Stomach (tissue), 9 donors: Measurements from ENCODE around the gene SNX22. TPM values are rescaled to one million over a fixed set of nuclear protein-coding genes. Genes with fewer than 3 reads are reported as not detected.

ENCODE experiments used
- DNase-seq, 2 donors: peaks; one replicate each; pipeline versions ENCODE4 v3.0.0 to v3.0.0-alpha.2; 2013 to 2019
- H3K27ac ChIP-seq, 5 donors: fragments of 200-600 bp in 4 of 5; sonication (generic) in 4 of 5; one replicate each; pipeline ENCODE4 v1.5.1; 2013 to 2019; ENCODE audit warnings: mild to moderate bottlenecking in 1 of 5, moderate library complexity in 1 of 5
- H3K27me3 ChIP-seq, 3 donors: fragments of 200-600 bp; sonication (generic); one replicate each; pipeline ENCODE4 v1.5.1; 2017 to 2019; ENCODE audit warnings: mixed run types in 1 of 3
- H3K36me3 ChIP-seq, 4 donors: fragments of 200-600 bp; sonication (generic); 1 replicate in 3 of 4; 2 replicates in 1 of 4; pipeline ENCODE4 v1.5.1; 2016 to 2019
- H3K4me1 ChIP-seq, 4 donors: fragments of 200-600 bp; sonication (generic); one replicate each; pipeline ENCODE4 v1.5.1; 2016 to 2019
- H3K4me3 ChIP-seq, 4 donors: fragments of 200-600 bp; sonication (generic) in 3 of 4; one replicate each; pipeline ENCODE4 v1.5.1; 2016 to 2019; ENCODE audit warnings: mild to moderate bottlenecking in 1 of 4
- H3K9me3 ChIP-seq, 4 donors: fragments of 200-600 bp; sonication (generic); one replicate each; pipeline ENCODE4 v1.5.1; 2016 to 2019
- CTCF ChIP-seq, 7 experiments: fragments of 450-650 bp in 4 of 7; fragments of 200-600 bp in 3 of 7; sonication (generic) in 3 of 7; IDR thresholded peaks; one replicate each; pipeline ENCODE4 v1.5.1; 2016 to 2019; ENCODE audit warnings: antibody characterized with exemption in 7 of 7, control low read depth in 2 of 7, mild to moderate bottlenecking in 1 of 7
- EP300 ChIP-seq: sonication (generic); formaldehyde crosslinking; IDR thresholded peaks from one replicate; pipeline ENCODE4 v1.6.1; 2017; ENCODE audit warnings: antibody characterized with exemption
- POLR2A ChIP-seq, 4 donors: fragments of 450-650 bp; IDR thresholded peaks; one replicate each; pipeline ENCODE4 v1.6.1; 2016; ENCODE audit warnings: antibody characterized with exemption in 4 of 4, control low read depth in 2 of 4, mild to moderate bottlenecking in 1 of 4, moderate library complexity in 1 of 4
- POLR2AphosphoS5 ChIP-seq, 3 donors: sonication (generic); formaldehyde crosslinking; IDR thresholded peaks; one replicate each; pipeline ENCODE4 v1.6.1; 2016; ENCODE audit warnings: antibody characterized with exemption in 3 of 3
- WGBS, 5 donors: extraction: QIAGEN DNeasy Blood & Tissue Kit in 3 of 5; methylation state at CpG; one replicate each; pipeline versions ENCODE4 v1.1.5 to v1.1.7; 2013 to 2018; 5-methylcytosine and 5-hydroxymethylcytosine counted together
- intact Hi-C: fragments of 100-400 bp; cut with DNase I; formaldehyde crosslinking; loops from one replicate; pipeline ENCODE4 v1.15.1; 2023; ENCODE audit warnings: low total_unique reads
- polyA plus RNA-seq, 3 donors: library from polyadenylated mRNA; stranded (reverse); fragments of 200-250 nt; gene quantifications; one replicate each; pipeline ENCODE4 v1.2.3, GENCODE V29; 2013
- small RNA-seq, 4 donors: library from RNA; depleted of rRNA; stranded (forward); fragments of <200 nt; gene quantifications; one replicate each; pipeline ENCODE3, GENCODE V24; 2016
- total RNA-seq, 5 donors: library from RNA; depleted of rRNA; stranded (reverse); fragments of >200 nt; gene quantifications; one replicate each; pipeline versions ENCODE4 v1.1.0 to v1.2.3, GENCODE V29; 2014 to 2016
- donor health status: healthy with polysubstance abuse.
- donor health status: Bipolar disorder and iron deficiency.
- donor health status: healthy.

The SNX22 gene
- total and polyA plus RNA-seq, 8 donors: 0.92 to 41.1 (median 3.8) TPM; not detected in 2

GRCh38 chr15:64193971-64194370 lies 42.4 kb downstream of the SNX22 start:
- no peaks in the 10 kb centered on the region for H3K27me3 ChIP-seq
- H3K36me3 ChIP-seq: peaks cover 0 to 34% (median 24%) of the 10 kb centered on the region in 4 donors
- H3K4me1 ChIP-seq: no peaks in the 10 kb centered on the region
- no peaks in the 10 kb centered on the region for H3K9me3 ChIP-seq
- TF ChIP-seq POLR2AphosphoS5 (IDR thresholded peaks at IDR 0.05): no peak
- TF ChIP-seq EP300: no peak
- TF ChIP-seq CTCF (IDR thresholded peaks at IDR 0.05): no peak
- TF ChIP-seq POLR2A (IDR thresholded peaks at IDR 0.05): no peak
- no peak overlapping the region for H3K27ac ChIP-seq
- 77 to 84% (median 80%) methylated on average over 6 of the region's 6 CpGs for WGBS, 5 donors
- DNase-seq: no peak
- H3K4me3 ChIP-seq: no peak overlapping the region
- intact Hi-C loops: no loop called here

GRCh38 chr15:64197425-64197824 lies 45.9 kb downstream of the SNX22 start:
- Histone ChIP-seq H3K27ac (no peak overlapping the region), H3K4me1 (no peaks in the 10 kb centered on the region), H3K9me3 (no peaks in the 10 kb centered on the region), H3K27me3 (no peaks in the 10 kb centered on the region), H3K4me3 (no peak overlapping the region), H3K36me3 (peaks cover 6 to 59% (median 54%) of the 10 kb centered on the region in 4 donors)
- intact Hi-C loops: no loop called here
- DNase-seq: no peak
- no peak for TF ChIP-seq EP300
- no peak for TF ChIP-seq POLR2AphosphoS5 (IDR thresholded peaks at IDR 0.05)
- no peak for TF ChIP-seq CTCF (IDR thresholded peaks at IDR 0.05)
- no peak for TF ChIP-seq POLR2A (IDR thresholded peaks at IDR 0.05)
- 76 to 100% (median 87%) methylated on average over 1 of the region's 1 CpG for WGBS, 5 donors

- no peak for DNase-seq
- intact Hi-C loops: no loop called here
- H3K27me3 ChIP-seq: no peaks in the 10 kb centered on the region
- peaks cover 18 to 60% (median 57%) of the 10 kb centered on the region in 4 donors for H3K36me3 ChIP-seq
- H3K9me3 ChIP-seq: no peaks in the 10 kb centered on the region
- H3K27ac ChIP-seq: no peak overlapping the region
- no peak overlapping the region for H3K4me3 ChIP-seq
- no peak for TF ChIP-seq POLR2A (IDR thresholded peaks at IDR 0.05)
- no peak for TF ChIP-seq CTCF (IDR thresholded peaks at IDR 0.05)
- TF ChIP-seq EP300: no peak
- no peak for TF ChIP-seq POLR2AphosphoS5 (IDR thresholded peaks at IDR 0.05)
- no peaks in the 10 kb centered on the region for H3K4me1 ChIP-seq
Observed at GRCh38 chr15:64205202-64205601, 53.7 kb downstream of the SNX22 start.

Small RNA genes lying within 50 kb of the gene (small RNA-seq; reads per million reads assigned to genes)
- gene RF00019: 0 reads per million in 4 donors

Other genes with a start within 250 kb of the SNX22 start
- 100 to 1,000 TPM in 1 of 5 donors, 10 to 100 TPM in 3, 1 to 10 TPM in 1; 9.0 to 178 (median 16.8) TPM for gene DAPK2, start 105.2 kb upstream of the SNX22 start, total RNA-seq
- 10 to 100 TPM in 1 of 3 donors, 1 to 10 TPM in 2; 5.2 to 29.3 (median 5.3) TPM for gene DAPK2, start 105.2 kb upstream of the SNX22 start, polyA plus RNA-seq
- 100 to 1,000 TPM in 3 of 5 donors, 10 to 100 TPM in 2; 27.2 to 425 (median 107) TPM for gene CIAO2A, start 57.9 kb upstream of the SNX22 start, total RNA-seq
- 100 to 1,000 TPM in 2 of 3 donors, 10 to 100 TPM in 1; 58.8 to 158 (median 155) TPM for gene CIAO2A, start 57.9 kb upstream of the SNX22 start, polyA plus RNA-seq
- gene SNX1, start 55.7 kb upstream of the SNX22 start, total RNA-seq: 100 to 1,000 TPM in 1 of 5 donors, 10 to 100 TPM in 4; 61.2 to 119 (median 64.8) TPM
- gene SNX1, start 55.7 kb upstream of the SNX22 start, polyA plus RNA-seq: 10 to 100 TPM; 38.8 to 62.3 (median 57.5) TPM
- 100 to 1,000 TPM; 116 to 468 (median 176) TPM for gene PPIB, start 11.3 kb downstream of the SNX22 start, total RNA-seq
- gene PPIB, start 11.3 kb downstream of the SNX22 start, polyA plus RNA-seq: 100 to 1,000 TPM; 227 to 582 (median 370) TPM
- 10 to 100 TPM in 3 of 5 donors, 1 to 10 TPM in 2; 4.1 to 63.1 (median 11.0) TPM for gene CSNK1G1, start 204.4 kb downstream of the SNX22 start, total RNA-seq
- gene CSNK1G1, start 204.4 kb downstream of the SNX22 start, polyA plus RNA-seq: 1 to 10 TPM; 2.4 to 3.5 (median 2.7) TPM
- gene PCLAF, start 229.7 kb downstream of the SNX22 start, total RNA-seq: 1 to 10 TPM in 2 of 5 donors, not detected in 3; 1.3 to 5.7 TPM
- gene PCLAF, start 229.7 kb downstream of the SNX22 start, polyA plus RNA-seq: 10 to 100 TPM; 18.6 to 32.5 (median 25.5) TPM
- 10 to 100 TPM in 3 of 5 donors, 1 to 10 TPM in 2; 1.8 to 59.4 (median 15.5) TPM for gene TRIP4, start 236.1 kb downstream of the SNX22 start, total RNA-seq
- 10 to 100 TPM; 21.0 to 35.1 (median 23.1) TPM for gene TRIP4, start 236.1 kb downstream of the SNX22 start, polyA plus RNA-seq